ENCODE results near the gene FAM81A. TPM values are rescaled to one million over a fixed set of nuclear protein-coding genes. Genes with fewer than 3 reads are reported as not detected.
"Not testable (repeated sequence)": the region's sequence is repeated elsewhere in the genome, so short reads cannot be mapped to it uniquely, and the experiment has no call there.

The FAM81A gene
- total and polyA plus RNA-seq, 9 donors: 0.35 to 5.1 (median 0.85) TPM

DNA sequence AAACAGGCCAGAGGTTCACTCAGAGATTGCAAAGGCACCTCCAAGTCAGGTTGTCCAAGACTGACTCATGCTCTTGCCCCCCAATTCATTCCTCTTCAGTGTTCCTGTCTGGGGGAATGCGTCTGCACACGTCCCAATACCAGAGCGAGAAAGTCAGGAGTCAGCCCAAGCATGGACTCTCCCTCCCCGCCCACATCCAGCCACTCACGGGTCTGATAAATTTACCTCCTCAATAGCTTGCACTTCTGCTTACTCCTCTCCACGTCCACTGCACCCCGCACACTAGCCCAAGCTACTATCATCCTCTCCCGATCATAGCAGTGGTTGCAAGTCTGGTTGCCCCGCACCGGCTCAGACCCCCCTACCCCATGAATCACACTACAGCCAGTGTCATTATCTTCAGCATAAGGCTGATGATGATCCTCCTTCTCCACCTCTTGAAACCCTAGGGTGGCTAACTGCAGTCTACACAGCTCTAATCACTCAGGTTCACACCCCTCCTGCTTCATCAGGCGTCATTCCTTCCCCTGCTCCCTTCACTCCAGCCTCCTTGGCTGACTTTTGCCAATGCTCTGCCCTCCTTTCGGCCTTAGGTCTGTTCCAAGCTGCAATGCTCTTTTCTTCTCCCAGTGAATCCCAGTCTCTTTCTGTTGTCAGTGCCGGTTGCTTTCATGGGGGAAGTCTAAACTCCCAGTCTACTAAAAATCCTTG, 37.7 kb upstream of the FAM81A start:
- Histone ChIP-seq H3K9me3 (no peaks in the 10 kb centered on the region), H3K27me3 (no peaks in the 10 kb centered on the region), H3K4me1 (ENCODE audit: insufficient read depth) (no peaks in the 10 kb centered on the region), H3K36me3 (no peaks in the 10 kb centered on the region), H3K4me3 (no peak overlapping the region), H3K27ac (no peak overlapping the region)
- TF ChIP-seq POLR2A (IDR thresholded peaks at IDR 0.05) (no peak), CTCF (IDR thresholded peaks at IDR 0.05) (no peak), EP300 (IDR thresholded peaks at IDR 0.05) (no peak)
- DNase-seq: no peak
- WGBS, 3 donors: 69 to 76% (median 76%) methylated on average over 13 of the region's 13 CpGs
- intact Hi-C loops (cut with DNase I): no loop called here

DNA sequence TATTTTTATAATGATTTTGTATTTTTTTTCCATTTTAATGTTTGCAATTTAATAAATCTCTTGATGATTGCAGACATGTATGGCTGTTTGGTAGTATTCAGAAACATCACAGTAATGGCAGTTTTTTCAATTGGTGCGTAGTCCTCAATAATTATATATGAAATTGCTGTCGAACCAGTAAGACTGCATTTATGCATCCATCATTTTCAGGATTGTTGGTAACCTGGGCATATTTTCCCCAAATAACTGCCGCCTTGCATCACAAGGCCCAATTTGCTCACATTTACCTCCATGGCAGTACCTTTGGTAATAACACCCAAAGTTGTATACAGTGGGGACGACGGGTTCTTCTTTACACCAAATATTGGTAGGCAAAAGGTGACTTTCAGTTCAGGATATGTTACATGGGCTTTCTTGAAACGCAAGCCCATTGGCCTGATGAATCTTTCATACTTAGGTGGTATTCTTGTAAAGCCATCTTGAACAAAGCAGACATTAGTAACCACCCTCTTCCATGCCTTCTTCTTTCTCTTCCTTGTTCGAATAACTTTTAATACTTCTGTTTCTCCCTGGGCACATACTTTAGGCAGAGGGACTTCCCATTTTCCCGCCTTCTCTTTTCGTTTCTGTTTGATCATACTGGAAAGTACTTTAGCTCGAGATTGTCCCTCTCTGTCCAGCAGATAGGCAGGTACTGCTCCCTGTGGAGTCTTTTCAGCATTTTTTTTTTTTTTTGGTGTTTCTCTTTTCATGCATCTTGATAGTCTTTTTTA, 36.7 kb upstream of the FAM81A start:
- H3K4me1 ChIP-seq (ENCODE audit: insufficient read depth); H3K36me3 ChIP-seq; H3K27ac ChIP-seq; intact Hi-C loops (cut with DNase I); DNase-seq; H3K27me3 ChIP-seq; H3K4me3 ChIP-seq; H3K9me3 ChIP-seq: not testable (repeated sequence)
- WGBS, 3 donors: 86 to 89% (median 86%) methylated on average over 10 of the region's 10 CpGs

GRCh38 chr15:59401824-59402569, 36.0 kb upstream of the FAM81A start:
- Histone ChIP-seq H3K27ac (no peak overlapping the region), H3K27me3 (no peaks in the 10 kb centered on the region), H3K4me3 (no peak overlapping the region), H3K4me1 (ENCODE audit: insufficient read depth) (no peaks in the 10 kb centered on the region), H3K9me3 (no peaks in the 10 kb centered on the region), H3K36me3 (no peaks in the 10 kb centered on the region)
- WGBS, 3 donors: 70 to 83% (median 75%) methylated on average over 15 of the region's 15 CpGs
- TF ChIP-seq CTCF (IDR thresholded peaks at IDR 0.05) (no peak), POLR2A (IDR thresholded peaks at IDR 0.05) (no peak), EP300 (IDR thresholded peaks at IDR 0.05) (no peak)
- DNase-seq: no peak
- intact Hi-C loops (cut with DNase I): no loop called here

- no peaks in the 10 kb centered on the region for H3K9me3 ChIP-seq
- no peak for TF ChIP-seq CTCF (IDR thresholded peaks at IDR 0.05)
- TF ChIP-seq POLR2A (IDR thresholded peaks at IDR 0.05): no peak
- no peak for TF ChIP-seq EP300 (IDR thresholded peaks at IDR 0.05)
- WGBS, 3 donors: 74 to 82% (median 77%) methylated on average over 7 of the region's 7 CpGs
- H3K27ac ChIP-seq: no peak overlapping the region
- no peak for DNase-seq
- intact Hi-C loops (cut with DNase I): no loop called here
- H3K4me1 ChIP-seq (ENCODE audit: insufficient read depth): no peaks in the 10 kb centered on the region
- H3K27me3 ChIP-seq: no peaks in the 10 kb centered on the region
- H3K36me3 ChIP-seq: no peaks in the 10 kb centered on the region
- H3K4me3 ChIP-seq: no peak overlapping the region
These were observed 32.9 kb upstream of the FAM81A start for GRCh38 chr15:59405079-59405478.

All from ovary (tissue), 9 donors.